ENCODE data around the gene USH2A.

The USH2A gene

DNA sequence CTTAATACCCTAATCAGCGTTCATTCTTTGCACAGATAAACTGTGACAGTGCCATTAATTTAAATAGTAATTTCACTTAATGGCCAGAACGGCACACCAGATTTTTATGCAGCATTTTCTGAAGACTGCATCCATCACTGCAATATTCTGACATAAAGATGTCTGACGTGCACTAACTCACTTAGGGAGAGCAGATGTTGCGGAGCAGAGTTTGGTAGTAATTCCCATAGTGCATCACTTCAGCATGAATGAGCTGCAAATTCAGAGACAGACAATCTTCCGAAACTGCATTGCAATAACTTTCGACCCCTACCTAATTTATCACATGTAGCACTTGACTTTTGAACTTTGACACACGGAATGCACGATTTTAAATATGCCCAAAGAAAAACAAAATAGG, 630.8 kb downstream of the USH2A start:
- no peak for DNase-seq (ENCODE audit: low read depth, low spot score)

DNA sequence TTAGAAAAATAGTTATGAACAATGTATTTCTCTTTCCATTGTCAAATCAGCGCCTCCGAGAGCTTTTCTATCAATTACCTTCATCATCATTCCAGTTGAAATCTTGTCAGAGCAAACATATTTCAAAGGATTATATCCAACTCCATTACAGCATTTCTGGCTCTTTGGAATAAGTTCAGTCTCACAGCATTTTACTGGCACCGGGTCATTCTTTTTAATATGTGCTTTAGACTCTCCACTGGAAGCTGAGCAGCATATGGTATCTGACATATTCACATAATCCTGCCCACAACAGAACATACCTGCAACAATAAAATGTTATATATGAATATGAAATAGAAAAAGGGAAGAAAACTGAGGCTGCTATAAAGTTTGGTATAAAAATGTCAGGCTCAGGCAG, 633.3 kb downstream of the USH2A start:
- DNase-seq (ENCODE audit: low read depth, low spot score), result no peak

DNA sequence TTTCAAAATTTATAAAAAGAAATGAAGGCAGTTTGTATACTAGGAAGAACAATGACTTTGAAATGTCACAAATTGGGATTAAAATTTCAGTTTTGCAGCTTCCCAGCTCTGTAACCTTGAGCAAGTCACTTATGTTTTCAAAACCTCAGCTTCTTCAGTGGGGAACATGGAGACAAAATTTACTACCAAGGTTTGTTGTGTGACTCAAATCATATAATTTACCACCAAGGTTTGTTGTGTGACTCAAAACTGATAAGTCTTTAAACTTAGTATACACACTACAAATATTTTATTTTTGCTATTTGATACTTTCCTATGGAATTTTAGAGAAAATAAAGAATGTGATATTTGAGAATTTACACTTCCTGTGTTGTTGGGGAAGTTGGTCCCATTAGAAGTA, 636.3 kb downstream of the USH2A start:
- no peak for DNase-seq (ENCODE audit: low read depth, low spot score)

- DNase-seq (ENCODE audit: low read depth, low spot score), result no peak
These were observed 642.6 kb downstream of the USH2A start for GRCh38 chr1:215780641-215781040.

GRCh38 chr1:215780139-215780538, 643.1 kb downstream of the USH2A start:
- DNase-seq (ENCODE audit: low read depth, low spot score), result no peak

- DNase-seq (ENCODE audit: low read depth, low spot score), result no peak
These were observed 643.5 kb downstream of the USH2A start for GRCh38 chr1:215779729-215780128.

DNA sequence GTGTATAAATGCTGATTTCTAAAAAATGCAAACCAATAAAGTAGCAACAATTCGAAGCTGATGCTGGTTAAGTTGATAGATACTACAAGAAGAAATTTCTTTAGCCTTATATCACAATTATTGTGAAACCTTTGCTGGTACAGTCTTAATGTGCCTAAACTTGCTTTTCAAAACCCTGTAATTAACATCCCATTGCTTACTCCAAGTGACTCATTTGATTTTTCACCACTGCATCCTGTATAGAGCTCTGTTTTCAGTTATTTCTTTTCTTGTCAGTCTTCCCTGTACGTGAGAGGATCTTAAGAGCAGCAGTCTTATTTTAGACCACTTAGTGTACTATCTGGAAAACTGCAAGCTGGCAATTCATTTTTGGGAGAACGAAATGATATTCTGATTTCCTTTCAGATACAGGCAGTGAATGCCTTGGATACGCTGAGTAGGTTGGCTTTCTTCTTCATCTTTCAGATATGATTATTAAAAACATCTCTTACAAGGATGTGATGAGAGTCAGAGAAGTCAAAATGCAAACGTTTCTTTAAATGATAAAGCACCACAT, 645.8 kb downstream of the USH2A start:
- DNase-seq (ENCODE audit: low read depth, low spot score), result no peak

DNA sequence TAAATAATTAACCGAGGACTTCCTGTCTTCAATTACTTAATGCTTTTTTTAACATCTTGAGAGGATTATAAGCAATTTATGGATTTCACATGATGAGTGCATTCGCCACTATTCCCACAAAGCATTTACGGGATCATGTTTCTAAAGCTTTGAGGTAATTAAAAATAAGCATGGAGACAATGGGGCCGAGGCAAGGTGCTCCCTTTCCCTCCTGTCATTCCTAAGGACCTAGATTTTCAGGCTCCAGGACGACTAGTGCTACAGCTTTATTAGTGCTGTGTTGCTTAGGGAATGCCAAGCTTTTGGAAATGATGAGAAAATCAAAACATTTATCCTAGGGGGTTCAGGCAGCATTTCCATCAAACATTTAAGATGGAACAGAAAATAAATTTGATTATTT, 646.9 kb downstream of the USH2A start:
- DNase-seq (ENCODE audit: low read depth, low spot score), result no peak

DNA sequence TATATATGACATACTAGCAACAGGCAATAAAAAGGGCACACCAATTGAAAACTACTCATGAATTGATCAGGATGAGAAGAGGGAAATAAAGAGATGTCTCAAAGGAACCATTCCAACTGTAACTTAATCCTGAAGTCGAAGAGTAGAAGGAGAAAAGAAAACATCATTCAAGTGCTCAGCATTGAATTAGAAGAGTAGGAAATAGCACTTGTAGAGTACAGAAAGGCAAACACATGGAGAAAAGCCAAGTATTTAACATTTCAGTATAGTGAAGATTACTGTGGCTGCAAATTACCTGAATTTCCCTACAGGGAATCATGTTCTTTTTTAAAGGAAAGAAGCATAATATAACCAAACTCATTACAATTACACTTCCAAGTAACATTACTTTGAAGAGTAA, 651.1 kb downstream of the USH2A start:
- DNase-seq (ENCODE audit: low read depth, low spot score), result no peak

GRCh38 chr1:215768303-215768702, 654.9 kb downstream of the USH2A start:
- DNase-seq (ENCODE audit: low read depth, low spot score), result no peak

DNA sequence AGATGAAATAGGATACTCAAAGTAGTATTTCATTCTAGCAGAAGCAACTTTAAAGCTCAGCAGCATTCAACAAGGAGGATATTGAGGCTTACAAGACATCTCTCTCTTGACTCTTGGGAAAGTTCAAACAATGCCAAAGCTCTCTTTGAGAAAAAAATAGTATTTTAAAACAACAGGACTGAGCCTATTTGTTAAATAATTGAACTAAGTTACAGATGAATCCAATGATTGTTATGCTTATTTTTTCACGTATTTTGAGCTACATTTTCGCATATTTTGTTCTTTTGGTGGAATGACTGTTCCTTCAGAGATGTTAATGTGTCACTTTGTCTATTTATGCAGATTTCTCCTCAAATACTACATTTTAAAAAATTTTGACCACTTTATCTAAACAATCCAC, 655.5 kb downstream of the USH2A start:
- DNase-seq (ENCODE audit: low read depth, low spot score), result no peak

- no peak for DNase-seq (ENCODE audit: low read depth, low spot score)
These were observed 656.7 kb downstream of the USH2A start for GRCh38 chr1:215766521-215766920.

DNA sequence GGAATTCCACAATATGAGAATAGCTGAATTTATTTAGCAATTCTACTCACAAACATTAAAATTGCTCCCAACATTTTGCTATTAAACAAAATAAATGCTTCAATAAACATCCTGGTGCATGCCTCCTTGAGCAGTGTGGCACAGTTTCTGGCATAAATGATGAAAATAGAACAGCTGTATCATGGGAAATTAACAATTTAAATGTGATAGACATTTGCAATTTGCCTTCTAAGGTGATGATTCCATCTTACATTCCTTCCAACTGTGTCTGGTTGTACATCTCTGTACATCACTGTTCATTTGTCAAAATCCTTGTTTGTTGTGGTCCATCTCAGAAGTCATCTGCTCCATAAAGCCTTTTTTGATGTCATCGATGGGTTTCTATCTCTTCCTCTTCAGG, 657.4 kb downstream of the USH2A start:
- DNase-seq (ENCODE audit: low read depth, low spot score), result no peak

GRCh38 chr1:215761446-215761845, 661.8 kb downstream of the USH2A start:
- DNase-seq (ENCODE audit: low read depth, low spot score), result no peak

DNA sequence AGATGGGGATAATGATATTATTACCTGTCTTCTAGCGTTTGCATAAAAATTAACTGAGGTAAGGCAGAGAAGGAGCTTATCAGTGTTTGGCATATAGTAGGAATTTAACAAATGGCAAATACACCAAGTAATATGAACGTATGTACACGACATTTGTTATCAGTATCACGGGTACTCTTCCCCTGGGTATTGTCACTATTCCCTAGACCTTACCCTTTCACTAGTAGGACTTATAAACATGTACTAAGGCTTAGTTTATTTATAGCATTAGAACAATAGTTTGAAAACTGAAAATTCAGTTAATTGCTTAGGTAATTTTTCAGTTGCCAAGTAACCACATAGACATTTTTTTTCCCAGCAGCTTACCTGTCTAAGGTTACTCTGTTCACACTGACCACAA, 669.1 kb downstream of the USH2A start:
- no peak for DNase-seq (ENCODE audit: low read depth, low spot score)

GRCh38 chr1:215749414-215749813, 673.8 kb downstream of the USH2A start:
- DNase-seq (ENCODE audit: low read depth, low spot score), result no peak

DNA sequence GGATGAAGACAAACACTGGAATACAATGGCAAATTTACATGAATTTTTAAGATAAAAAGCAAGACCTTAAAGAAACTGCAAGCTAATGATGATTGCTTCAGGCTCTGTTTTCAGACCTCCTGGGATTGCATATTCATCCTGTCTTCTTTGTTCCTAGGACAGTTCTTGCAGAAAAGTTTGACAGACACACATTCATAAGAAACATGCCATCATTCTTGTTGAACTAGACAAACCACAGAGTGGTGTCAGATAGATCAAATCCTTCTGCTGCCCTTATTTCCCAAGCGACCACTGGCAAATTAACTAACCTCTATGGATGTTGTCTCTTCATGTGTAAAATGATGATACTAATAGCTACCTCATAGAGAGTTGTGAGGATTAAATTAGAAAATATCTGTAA, 674.8 kb downstream of the USH2A start:
- DNase-seq (ENCODE audit: low read depth, low spot score), result no peak

- no peak for DNase-seq (ENCODE audit: low read depth, low spot score)
These were observed 678.8 kb downstream of the USH2A start for GRCh38 chr1:215744419-215744818.

DNA sequence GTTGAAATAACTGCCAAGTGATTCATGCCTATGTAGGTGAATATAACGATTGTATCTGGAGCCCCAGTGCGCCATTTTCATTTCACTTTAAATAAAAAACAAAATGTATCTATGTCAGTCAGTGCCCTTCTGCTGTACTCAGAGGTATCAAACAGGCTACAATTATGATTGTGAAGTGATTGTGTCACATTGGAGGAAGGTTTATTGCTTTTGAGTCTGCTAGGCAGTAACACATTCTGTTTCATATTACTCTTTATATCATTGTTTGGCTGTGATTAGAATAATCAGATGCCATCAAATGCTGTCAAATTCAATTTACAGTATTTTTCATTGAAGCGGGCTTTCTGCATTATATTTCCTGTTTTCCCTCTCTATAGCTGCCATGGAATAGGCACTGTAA, 684.2 kb downstream of the USH2A start:
- DNase-seq (ENCODE audit: low read depth, low spot score), result no peak

DNA sequence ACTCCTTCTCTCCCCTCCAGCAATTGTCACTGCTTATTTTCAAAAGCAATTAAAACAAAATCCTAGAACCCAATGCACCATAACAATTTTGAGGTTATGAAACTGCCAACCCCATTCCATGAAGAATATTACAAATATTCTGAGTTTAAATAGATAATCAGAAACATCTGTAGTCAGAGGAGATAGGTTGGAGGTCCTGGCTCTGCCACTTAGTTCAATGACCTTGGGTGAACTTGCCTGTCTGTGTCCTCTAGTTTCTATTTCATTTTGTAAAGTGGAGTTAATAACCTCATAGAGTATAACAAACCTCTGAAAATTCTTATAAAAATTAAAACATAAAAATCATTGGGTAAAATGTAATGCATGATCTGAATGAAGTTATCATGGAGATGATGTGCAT, 691.5 kb downstream of the USH2A start:
- DNase-seq (ENCODE audit: low read depth, low spot score), result no peak

GRCh38 chr1:215730600-215730999, 692.6 kb downstream of the USH2A start:
- no peak for DNase-seq (ENCODE audit: low read depth, low spot score)

- DNase-seq (ENCODE audit: low read depth, low spot score), result no peak
These were observed 695.1 kb downstream of the USH2A start for GRCh38 chr1:215728169-215728568.

DNA sequence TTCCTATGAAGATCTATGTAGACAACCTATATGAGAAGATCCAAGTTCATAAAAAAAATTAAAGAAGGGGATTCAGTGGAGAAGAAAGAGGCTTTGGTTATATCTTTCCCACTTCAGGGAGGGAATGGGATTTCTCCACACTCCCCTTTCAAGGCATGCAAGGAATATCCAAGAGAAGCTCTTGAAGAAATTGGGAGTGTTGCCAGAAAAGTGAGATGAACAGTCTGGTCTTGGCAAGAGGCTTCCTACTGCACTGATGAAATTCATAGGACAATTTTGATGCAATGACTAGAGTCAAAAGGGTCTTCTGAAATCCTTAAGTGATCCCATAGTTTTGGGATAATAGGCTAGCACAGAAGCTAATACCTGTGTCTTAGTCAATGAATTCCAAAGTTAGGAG, 703.1 kb downstream of the USH2A start:
- no peak for DNase-seq (ENCODE audit: low read depth, low spot score)

DNA sequence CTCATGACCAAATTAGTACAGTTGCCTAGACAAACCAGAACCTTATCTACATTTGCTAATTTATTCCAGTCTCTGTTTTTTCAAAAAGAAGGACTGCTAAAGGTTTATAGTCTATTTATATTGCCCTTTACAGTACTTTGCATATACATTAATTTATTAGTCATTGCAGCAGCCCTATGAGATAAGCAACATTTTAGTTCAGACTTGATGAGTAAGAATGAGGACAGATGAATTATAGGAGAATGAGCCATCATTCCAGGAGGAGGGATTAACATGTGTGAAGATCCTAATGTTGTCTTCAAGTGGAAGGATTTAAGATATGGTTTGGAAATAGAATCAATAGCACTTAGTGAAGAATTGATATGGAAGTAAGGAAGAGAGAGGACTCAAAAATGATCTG, 703.7 kb downstream of the USH2A start:
- DNase-seq (ENCODE audit: low read depth, low spot score), result no peak
